SK-MEL-5 (cell line): ENCODE measurements around the gene IGLL1. TPM values are rescaled to one million over a fixed set of nuclear protein-coding genes. Genes with fewer than 3 reads are reported as not detected.

ENCODE experiments used
- DNase-seq: peaks from one replicate; pipeline ENCODE4 v3.0.0-alpha.2; 2016; ENCODE audit warnings: low read depth, low spot score
- in situ Hi-C: cut with HindIII; loops from 2 replicates; pipeline ENCODE4 v1.10.0; 2016; ENCODE audit warnings: low sequenced_read_pairs, high pct_unique_total_duplicates, low pct_unique_long_range_greater_than_20kb
- small RNA-seq, 2 experiments: library from RNA; depleted of rRNA; stranded (forward); fragments of <200 nt; gene quantifications; one replicate each; pipeline ENCODE3, GENCODE V24; 2014
- total RNA-seq: library from RNA; depleted of rRNA; stranded (reverse); fragments of >200 nt; shearing (Covaris generic); gene quantifications from 2 replicates; pipeline ENCODE4 v1.2.3, GENCODE V29; 2014; rRNA removed

The IGLL1 gene
- total RNA-seq, 1 experiment from 2014 or later: not detected

DNA sequence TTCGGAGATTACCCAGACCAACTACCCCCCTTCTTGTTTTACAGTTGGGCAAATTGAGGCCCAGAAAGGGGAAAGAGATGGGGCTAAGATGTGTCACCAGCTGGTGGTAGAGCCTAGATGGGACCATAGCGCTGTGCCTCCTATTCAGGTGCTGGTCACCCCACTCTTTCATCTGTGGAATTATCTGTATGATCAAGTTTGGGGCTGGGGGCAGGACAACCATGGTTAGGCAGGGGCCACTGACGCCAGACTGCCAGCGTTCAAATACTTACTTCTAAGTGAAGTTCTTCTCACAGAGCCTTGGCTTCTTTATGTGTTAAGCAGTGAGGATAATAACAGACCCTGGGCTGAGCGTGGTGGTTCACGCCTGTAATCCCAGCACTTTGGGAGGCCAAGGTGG, 55.9 kb downstream of the IGLL1 start:
- in situ Hi-C loops: no loop called here

DNA sequence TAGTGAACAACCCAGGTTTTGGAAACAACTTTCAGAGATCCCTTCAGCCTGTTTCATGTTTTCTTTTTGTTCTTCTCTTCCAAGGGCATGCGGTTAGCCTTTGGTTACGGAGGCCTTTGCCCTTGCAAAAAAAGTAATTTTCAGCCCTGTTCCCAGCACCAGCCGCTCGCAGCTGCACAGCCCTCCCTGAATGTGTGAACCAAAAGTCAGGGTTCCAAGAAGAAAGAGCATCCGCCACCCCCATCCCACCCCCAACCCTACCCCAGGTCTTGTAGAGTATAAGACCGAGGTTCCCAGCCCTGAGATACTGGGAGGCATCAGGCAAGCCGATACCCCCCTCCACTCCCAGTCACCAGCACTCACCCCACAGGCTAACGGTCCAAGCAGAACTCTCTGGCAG, 56.4 kb downstream of the IGLL1 start:
- DNase-seq: no peak
- in situ Hi-C loops: no loop called here

More for the DNA sequence above, 55.9 kb downstream of the IGLL1 start:
- no peak for DNase-seq

Small RNAs within 50 kb of the gene (small RNA-seq; reads per million reads assigned to genes)
- 0 reads per million in 2 experiments for gene AP000346.3

Other genes starting within 250 kb of the IGLL1 start
- not detected in 2 replicates for gene DRICH1, start 52.0 kb upstream of the IGLL1 start, total RNA-seq
- not detected in 2 replicates for gene RGL4, start 110.7 kb upstream of the IGLL1 start, total RNA-seq
- gene ZNF70, start 170.8 kb upstream of the IGLL1 start, total RNA-seq: 5.2 and 5.7 TPM in 2 replicates
- not detected in 2 replicates for gene VPREB3, start 174.1 kb upstream of the IGLL1 start, total RNA-seq
- not detected in 2 replicates for gene C22orf15, start 182.7 kb upstream of the IGLL1 start, total RNA-seq
- 76.0 and 90.5 TPM in 2 replicates for gene CHCHD10, start 187.7 kb upstream of the IGLL1 start, total RNA-seq
- gene MMP11, start 192.6 kb upstream of the IGLL1 start, total RNA-seq: 1.1 TPM in 2 replicates
- 71.1 and 78.4 TPM in 2 replicates for gene SMARCB1, start 206.7 kb upstream of the IGLL1 start, total RNA-seq